ENCODE measurements around the gene FAM135A. TPM values are rescaled to one million over a fixed set of nuclear protein-coding genes. Genes with fewer than 3 reads are reported as not detected.

Gene FAM135A
- total and polyA plus RNA-seq, 2 of the 8 experiments (the other 6 are each of a cell fraction or from before 2014, with no cell fraction given): 17.4 to 35.7 TPM

- Histone ChIP-seq H4K20me1 (replicated peaks in 1 of 2; ENCODE audit: control insufficient read depth in 1 of 2, insufficient read depth in 2 of 2, low read length in 2 of 2) (no peaks in the 10 kb centered on the region), H3K23ac (ENCODE audit: insufficient read length) (no peak overlapping the region), H3K4me1 (replicated peaks in 1 of 4; ENCODE audit: control insufficient read depth in 3 of 4, insufficient read depth in 4 of 4, low read length in 3 of 4) (no peaks in the 10 kb centered on the region), H3K23me2 (ENCODE audit: low read depth, low read length) (no peaks in the 10 kb centered on the region), H2AFZ (ENCODE audit: low read length) (no peak overlapping the region), H3K79me1 (ENCODE audit: low read depth, low read length) (no peaks in the 10 kb centered on the region), H3K79me2 (ENCODE audit: control insufficient read depth in 1 of 2, insufficient read depth in 2 of 2, low read length in 2 of 2) (no peaks in the 10 kb centered on the region), H3K4ac (replicated peaks; ENCODE audit: insufficient read length, low read depth, low read length) (no peak overlapping the region), H4K91ac (replicated peaks; ENCODE audit: insufficient read length, low read length) (no peak overlapping the region), H2BK120ac (replicated peaks; ENCODE audit: low read depth, low read length) (no peak overlapping the region), H3K9ac (replicated peaks in 1 of 4; ENCODE audit: extremely low read depth in 1 of 4, low read depth in 3 of 4, low read length in 3 of 4) (no peak overlapping the region), H2BK5ac (ENCODE audit: low read depth, low read length) (no peak overlapping the region), H3K9me3 (ENCODE audit: insufficient read depth in 2 of 2, low read depth in 1 of 2, low read length in 1 of 2) (no peaks in the 10 kb centered on the region), H4K8ac (ENCODE audit: extremely low read depth, insufficient read depth, low read length) (no peak overlapping the region), H3K27ac (ENCODE audit: low read depth, low read length) (no peak overlapping the region), H2BK12ac (ENCODE audit: low read depth, low read length) (no peak overlapping the region), H3K36me3 (ENCODE audit: control insufficient read depth in 2 of 4, insufficient read depth in 4 of 4, low read length in 3 of 4) (no peaks in the 10 kb centered on the region), H3K27me3 (replicated peaks in 1 of 4; ENCODE audit: control insufficient read depth in 3 of 4, extremely low read depth in 1 of 4, insufficient read depth in 3 of 4, low read length in 3 of 4) (no peaks in the 10 kb centered on the region), H3K18ac (ENCODE audit: extremely low read depth, low read length) (no peak overlapping the region), H3K14ac (ENCODE audit: insufficient read length) (no peak overlapping the region), H2BK20ac (ENCODE audit: low read length) (no peak overlapping the region), H3K4me3 (ENCODE audit: extremely low read depth in 1 of 4, insufficient read depth in 2 of 4, low read depth in 3 of 4, low read length in 4 of 4) (no peak overlapping the region), H4K5ac (ENCODE audit: insufficient read length, low read depth, low read length) (no peak overlapping the region), H3K4me2 (ENCODE audit: insufficient read depth in 1 of 2, low read depth in 2 of 2, low read length in 2 of 2) (no peak overlapping the region), H2AK5ac (ENCODE audit: low read depth, low read length) (no peak overlapping the region), H2BK15ac (ENCODE audit: low read length) (no peak overlapping the region), H3K56ac (replicated peaks; ENCODE audit: insufficient read length, low read depth, low read length) (no peak overlapping the region)
- 32% methylated on average over 1 of the region's 1 CpG; no CpG with 5 or more reads in 1 of the 2 experiments for WGBS, 2 experiments (ENCODE audit: extremely low coverage in 1 of 2, insufficient coverage in 1 of 2, insufficient read length in 1 of 2, insufficient replicate concordance in 2 of 2, low coverage in 1 of 2, low lambda C conversion rate in 2 of 2, missing lambda C conversion rate in 1 of 2)
- FAIRE-seq (no peak), DNase-seq (ENCODE audit: low read depth in 1 of 2, low spot score in 2 of 2) (no peak)
- POLR2A ChIA-PET (ENCODE audit: partially characterized antibody): no interaction called here
- CTCF ChIA-PET (ENCODE audit: partially characterized antibody): interaction anchor here (1.2 to 3.1 kb wide), 7 partner anchors 10 to 176 kb away, joined by 3 to 24 read pairs (median 3); no protein-coding TSS in a partner anchor
- TF ChIP-seq KDM5A (IDR thresholded peaks at IDR 0.05; ENCODE audit: low read length) (no peak), CTBP2 (IDR thresholded peaks at IDR 0.05; ENCODE audit: borderline replicate concordance, insufficient read depth, insufficient read length, low read length) (no peak), CREB1 (IDR thresholded peaks at IDR 0.05) (no peak), CHD2 (IDR thresholded peaks at IDR 0.05; ENCODE audit: low read length) (no peak), ASH2L (IDR thresholded peaks at IDR 0.05; ENCODE audit: low read length) (no peak), POLR2AphosphoS5 (IDR thresholded peaks at IDR 0.05; ENCODE audit: low read depth, low read length) (no peak), TBP (IDR thresholded peaks at IDR 0.05; ENCODE audit: low read depth, low read length) (no peak), CTCF (IDR thresholded peaks at IDR 0.05; ENCODE audit: control extremely low read depth in 1 of 3, insufficient read depth in 1 of 3, low read depth in 1 of 3, low read length in 3 of 3) (no peak), BRCA1 (IDR thresholded peaks at IDR 0.05; ENCODE audit: low read depth, low read length) (no peak), MAFK (IDR thresholded peaks at IDR 0.05; ENCODE audit: low read depth, low read length) (no peak), RBBP5 (IDR thresholded peaks at IDR 0.05; ENCODE audit: borderline replicate concordance, low read depth, low read length) (no peak), ATF3 (IDR thresholded peaks at IDR 0.05; ENCODE audit: insufficient read depth, low read depth, low read length) (no peak), TEAD4 (IDR thresholded peaks at IDR 0.05; ENCODE audit: low read depth, low read length) (no peak)
Observed at GRCh38 chr6:70390067-70390466, 23.2 kb upstream of the FAM135A start.

Data from H1 (cell line).